Activated T-helper 1 cell treated with anti-CD3 and anti-CD28 coated beads, Interleukin-12 subunit alpha, Interleukin-12 subunit beta, Interleukin-2, Interleukin-4 antibody, amounts not matched to agents 30 ng/mL and 10 ng/mL and 1 ng/mL, durations not matched to agents 14 hours and 24 hours and 36 hours (primary cell): ENCODE measurements around the gene SLC39A8. TPM values are rescaled to one million over a fixed set of nuclear protein-coding genes. Genes with fewer than 3 reads are reported as not detected.
"Not testable (repeated sequence)": the region's sequence is repeated elsewhere in the genome, so short reads cannot be mapped to it uniquely, and the experiment has no call there.

Source experiments
- DNase-seq: peaks from one replicate; pipeline ENCODE4 v3.0.0; 2021; ENCODE audit warnings: low spot score
- H3K27ac Mint-ChIP-seq: one replicate; pipeline ENCODE4 v1.8.0; 2021; ENCODE audit warnings: mild to moderate bottlenecking, mixed read lengths
- H3K27me3 Mint-ChIP-seq: one replicate; pipeline ENCODE4 v1.8.0; 2022; ENCODE audit warnings: mild to moderate bottlenecking, moderate library complexity, mixed read lengths; ENCODE audit not compliant: insufficient read depth
- H3K36me3 Mint-ChIP-seq: one replicate; pipeline ENCODE4 v1.8.0; 2021; ENCODE audit warnings: low read depth, mixed read lengths
- H3K4me1 Mint-ChIP-seq: one replicate; pipeline ENCODE4 v1.8.0; 2021; ENCODE audit warnings: low read depth, mixed read lengths
- H3K4me3 Mint-ChIP-seq: one replicate; pipeline ENCODE4 v1.8.0; 2021; ENCODE audit warnings: mild to moderate bottlenecking, moderate library complexity, mixed read lengths
- H3K9me3 Mint-ChIP-seq: one replicate; pipeline ENCODE4 v1.8.0; 2021; ENCODE audit warnings: mixed read lengths
- intact Hi-C: fragments of 100-400 bp; cut with micrococcal nuclease; formaldehyde crosslinking; loops from one replicate; pipeline ENCODE4 v1.15.1; 2024
- total RNA-seq: library from RNA; stranded (reverse); gene quantifications from 2 replicates; pipeline ENCODE4 v1.2.3, GENCODE V29; 2022

The SLC39A8 gene
- 85.2 and 87.8 TPM in 2 replicates for total RNA-seq

- Mint-ChIP-seq H3K27me3 (peaks cover 3% of the 10 kb centered on the region), H3K4me1 (peaks cover 48% of the 10 kb centered on the region), H3K9me3 (no peaks in the 10 kb centered on the region), H3K36me3 (peaks cover 14% of the 10 kb centered on the region), H3K27ac (peak within 1 kb of the TSS; percentile 98), H3K4me3 (peak within 1 kb of the TSS; percentile 83)
- intact Hi-C loops, result loop anchor here (1.0 to 10.0 kb wide), 23 partner anchors 24 to 1330 kb away; partner anchors contain the start of genes BDH2, CENPE, MANBA and NFKB1
- peak; percentile 86 for DNase-seq
Observed at GRCh38 chr4:102344954-102345794, at the start of gene SLC39A8. Gene SLC39A8, minus strand, starts transcription at chr4:102345482. Its CDS starts 820 bp downstream, at chr4:102344662.

GRCh38 chr4:102392033-102392744 lies 46.9 kb upstream of the SLC39A8 start:
- H3K27ac Mint-ChIP-seq, result no peak overlapping the region

GRCh38 chr4:102390438-102390837 lies 45.2 kb upstream of the SLC39A8 start:
- peak overlapping the region; percentile 58 for H3K27ac Mint-ChIP-seq
- no peak overlapping the region for H3K4me3 Mint-ChIP-seq
- peaks cover 3% of the 10 kb centered on the region for H3K36me3 Mint-ChIP-seq
- peaks cover 20% of the 10 kb centered on the region for H3K4me1 Mint-ChIP-seq
- peaks cover 7% of the 10 kb centered on the region for H3K27me3 Mint-ChIP-seq
- intact Hi-C loops, result loop anchor here (1.0 to 5.0 kb wide), 7 partner anchors 41 to 973 kb away; partner anchors contain the start of genes SLC39A8 and UBE2D3
- H3K9me3 Mint-ChIP-seq, result peaks cover 5% of the 10 kb centered on the region
- DNase-seq, result no peak

More at GRCh38 chr4:102392033-102392744, 46.9 kb upstream of the SLC39A8 start:
- intact Hi-C loops, result loop anchor here (5.0 kb wide), 3 partner anchors 145 to 975 kb away; no protein-coding TSS in a partner anchor
- Mint-ChIP-seq H3K27me3 (peaks cover 6% of the 10 kb centered on the region), H3K9me3 (peaks cover 5% of the 10 kb centered on the region), H3K36me3 (peaks cover 3% of the 10 kb centered on the region), H3K4me3 (no peak overlapping the region), H3K4me1 (peaks cover 20% of the 10 kb centered on the region)
- no peak for DNase-seq

GRCh38 chr4:102388611-102389010 lies 43.3 kb upstream of the SLC39A8 start:
- Mint-ChIP-seq H3K9me3 (peaks cover 5% of the 10 kb centered on the region), H3K36me3 (peaks cover 3% of the 10 kb centered on the region), H3K4me1 (peaks cover 20% of the 10 kb centered on the region), H3K27me3 (peaks cover 10% of the 10 kb centered on the region), H3K4me3 (no peak overlapping the region), H3K27ac (no peak overlapping the region)
- DNase-seq, result no peak
- intact Hi-C loops, result no loop called here

GRCh38 chr4:102387552-102388150 lies 42.4 kb upstream of the SLC39A8 start:
- no peak for DNase-seq
- Mint-ChIP-seq H3K4me3 (no peak overlapping the region), H3K4me1 (peaks cover 20% of the 10 kb centered on the region), H3K27me3 (peaks cover 16% of the 10 kb centered on the region), H3K9me3 (peaks cover 5% of the 10 kb centered on the region), H3K36me3 (peaks cover 3% of the 10 kb centered on the region), H3K27ac (no peak overlapping the region)
- intact Hi-C loops, result no loop called here

GRCh38 chr4:102386966-102387365 lies 41.7 kb upstream of the SLC39A8 start:
- Mint-ChIP-seq H3K27ac (no peak overlapping the region), H3K27me3 (peaks cover 17% of the 10 kb centered on the region), H3K36me3 (peaks cover 3% of the 10 kb centered on the region), H3K4me3 (no peak overlapping the region), H3K4me1 (peaks cover 20% of the 10 kb centered on the region), H3K9me3 (peaks cover 5% of the 10 kb centered on the region)
- intact Hi-C loops, result no loop called here
- DNase-seq, result no peak

GRCh38 chr4:102380253-102380652 lies 35.0 kb upstream of the SLC39A8 start:
- DNase-seq, H3K4me1 Mint-ChIP-seq, intact Hi-C loops, H3K9me3 Mint-ChIP-seq, H3K27ac Mint-ChIP-seq, H3K4me3 Mint-ChIP-seq, H3K36me3 Mint-ChIP-seq: not testable (repeated sequence)
- H3K27me3 Mint-ChIP-seq, result peaks cover 17% of the 10 kb centered on the region

- Mint-ChIP-seq H3K36me3 (no peaks in the 10 kb centered on the region), H3K9me3 (no peaks in the 10 kb centered on the region), H3K4me3 (no peak overlapping the region), H3K27ac (no peak overlapping the region), H3K4me1 (no peaks in the 10 kb centered on the region), H3K27me3 (peaks cover 5% of the 10 kb centered on the region)
- DNase-seq, result no peak
- intact Hi-C loops, result no loop called here
Observed at GRCh38 chr4:102362922-102363432, 17.7 kb upstream of the SLC39A8 start.

GRCh38 chr4:102358128-102358527 lies 12.8 kb upstream of the SLC39A8 start:
- Mint-ChIP-seq H3K36me3 (no peaks in the 10 kb centered on the region), H3K9me3 (no peaks in the 10 kb centered on the region), H3K4me1 (no peaks in the 10 kb centered on the region), H3K4me3 (no peak overlapping the region), H3K27me3 (peaks cover 10% of the 10 kb centered on the region), H3K27ac (no peak overlapping the region)
- DNase-seq, result no peak
- intact Hi-C loops, result no loop called here

- H3K36me3 Mint-ChIP-seq, intact Hi-C loops, H3K27ac Mint-ChIP-seq, H3K9me3 Mint-ChIP-seq, H3K4me1 Mint-ChIP-seq, H3K4me3 Mint-ChIP-seq, DNase-seq: not testable (repeated sequence)
- peaks cover 11% of the 10 kb centered on the region for H3K27me3 Mint-ChIP-seq
Observed at GRCh38 chr4:102357637-102358036, 12.4 kb upstream of the SLC39A8 start.

GRCh38 chr4:102356562-102357202 lies 11.4 kb upstream of the SLC39A8 start:
- H3K27ac Mint-ChIP-seq, result no peak overlapping the region
- no peaks in the 10 kb centered on the region for H3K36me3 Mint-ChIP-seq

GRCh38 chr4:102355748-102356147 lies 10.5 kb upstream of the SLC39A8 start:
- H3K9me3 Mint-ChIP-seq, result no peaks in the 10 kb centered on the region
- H3K27me3 Mint-ChIP-seq, result peaks cover 14% of the 10 kb centered on the region
- H3K36me3 Mint-ChIP-seq, result no peaks in the 10 kb centered on the region
- H3K27ac Mint-ChIP-seq, result no peak overlapping the region
- no peak for DNase-seq
- H3K4me1 Mint-ChIP-seq, result no peaks in the 10 kb centered on the region
- no peak overlapping the region for H3K4me3 Mint-ChIP-seq
- intact Hi-C loops, result no loop called here

More at GRCh38 chr4:102356562-102357202, 11.4 kb upstream of the SLC39A8 start:
- no peak for DNase-seq
- Mint-ChIP-seq H3K4me3 (no peak overlapping the region), H3K9me3 (no peaks in the 10 kb centered on the region), H3K4me1 (no peaks in the 10 kb centered on the region), H3K27me3 (peaks cover 11% of the 10 kb centered on the region)
- intact Hi-C loops, result no loop called here
